Hepatocyte (in vitro differentiated cells): ENCODE results near the gene GBX1. TPM values are rescaled to one million over a fixed set of nuclear protein-coding genes. Genes with fewer than 3 reads are reported as not detected.

Source experiments
- DNase-seq: peaks from one replicate; pipeline ENCODE4 v3.0.0-alpha.2; 2016; ENCODE audit warnings: low spot score
- H2AFZ ChIP-seq: fragments of 200-600 bp; sonication (generic); 2 replicates; pipeline ENCODE4 v1.6.0; 2016; ENCODE audit warnings: antibody characterized with exemption, mild to moderate bottlenecking
- H3K27ac ChIP-seq: fragments of 200-600 bp; sonication (generic); 2 replicates; pipeline ENCODE4 v1.5.1; 2016; ENCODE audit warnings: mild to moderate bottlenecking
- H3K27me3 ChIP-seq: fragments of 200-600 bp; sonication (generic); 2 replicates; pipeline ENCODE4 v1.6.1; 2016
- H3K36me3 ChIP-seq: fragments of 200-600 bp; sonication (generic); replicated peaks from 2 replicates; pipeline ENCODE4 v1.5.1; 2016; ENCODE audit warnings: low read depth; ENCODE audit not compliant: insufficient read depth
- H3K4me1 ChIP-seq: fragments of 200-600 bp; sonication (generic); 2 replicates; pipeline ENCODE4 v1.5.1; 2016; ENCODE audit warnings: mild to moderate bottlenecking, moderate library complexity; ENCODE audit not compliant: insufficient read depth
- H3K4me2 ChIP-seq: fragments of 200-600 bp; sonication (generic); 2 replicates; pipeline ENCODE4 v1.6.0; 2016
- H3K4me3 ChIP-seq: fragments of 200-600 bp; sonication (generic); 2 replicates; pipeline ENCODE4 v1.5.1; 2016; ENCODE audit warnings: mild to moderate bottlenecking
- H3K79me2 ChIP-seq: fragments of 200-600 bp; sonication (generic); 2 replicates; pipeline ENCODE4 v1.6.0; 2017; ENCODE audit warnings: mild to moderate bottlenecking
- H3K9me2 ChIP-seq: fragments of 200-600 bp; sonication (generic); replicated peaks from 2 replicates; pipeline ENCODE4 v1.6.0; 2017; ENCODE audit warnings: mild to moderate bottlenecking; ENCODE audit not compliant: insufficient read depth
- H3K9me3 ChIP-seq: fragments of 200-600 bp; sonication (generic); 2 replicates; pipeline ENCODE4 v1.5.1; 2016; ENCODE audit warnings: low read depth, mild to moderate bottlenecking
- H4K20me1 ChIP-seq: fragments of 200-600 bp; sonication (generic); 2 replicates; pipeline ENCODE4 v1.6.0; 2016; ENCODE audit warnings: mild to moderate bottlenecking; ENCODE audit not compliant: insufficient read depth, poor library complexity, severe bottlenecking
- EZH2 ChIP-seq: fragments of 200-600 bp; sonication (generic); IDR thresholded peaks from 2 replicates; pipeline ENCODE4 v1.6.1; 2016; ENCODE audit warnings: antibody characterized with exemption, mild to moderate bottlenecking, borderline replicate concordance
- EZH2phosphoT487 ChIP-seq: fragments of 200-600 bp; sonication (generic); IDR thresholded peaks from one replicate; pipeline ENCODE4 v1.6.1; 2018; ENCODE audit warnings: antibody characterized with exemption, mild to moderate bottlenecking, low read depth, moderate library complexity; ENCODE audit not compliant: unreplicated experiment, severe bottlenecking
- WGBS: methylation state at CpG from one replicate; pipeline ENCODE4 v1.1.6; 2016; ENCODE audit warnings: low lambda C conversion rate; ENCODE audit errors: missing lambda C conversion rate; 5-methylcytosine and 5-hydroxymethylcytosine counted together
- polyA plus RNA-seq: library from polyadenylated mRNA; unstranded; fragments of >200 nt; fragmentation: Nextera tagmentation; extraction: Ambion mirVana; gene quantifications from 2 replicates; pipeline ENCODE4 v1.2.1, GENCODE V29; 2016
- total RNA-seq: library from RNA; depleted of rRNA; stranded (reverse); fragments of >200 nt; gene quantifications from 2 replicates; pipeline ENCODE4 v1.2.3, GENCODE V29; 2014
- TF ChIP-seq, protein P1 (sequence below): fragments of 200-600 bp; sonication (generic); IDR thresholded peaks from 2 replicates; pipeline ENCODE4 v1.5.1; 2016; ENCODE audit warnings: antibody characterized with exemption, mild to moderate bottlenecking; ENCODE audit not compliant: poor library complexity

GBX1 gene
- total and polyA plus RNA-seq, 2 experiments from 2014 or later: not detected

DNA sequence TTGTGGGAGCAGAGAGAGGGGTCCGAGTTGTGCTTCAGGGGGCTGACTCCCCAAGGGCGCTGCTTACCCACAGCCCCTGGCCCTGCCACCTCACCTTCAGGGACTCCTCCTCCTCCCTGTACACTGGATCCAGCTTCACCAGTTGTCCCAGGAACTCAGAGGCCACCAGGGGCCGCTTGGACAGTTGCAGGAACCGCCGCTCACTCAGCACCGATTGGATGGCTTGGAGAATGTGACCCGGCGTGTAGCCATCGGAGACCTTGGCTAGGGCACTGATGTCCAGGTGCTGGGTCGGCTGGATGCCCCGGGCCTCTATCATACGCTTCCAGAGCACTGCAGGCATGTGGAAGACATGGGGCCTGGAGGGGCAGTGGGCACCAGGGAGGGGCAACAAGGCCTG is 24.1 kb upstream of the GBX1 start:
- Histone ChIP-seq H3K4me1 (no peaks in the 10 kb centered on the region), H3K36me3 (no peaks in the 10 kb centered on the region), H3K79me2 (no peaks in the 10 kb centered on the region), H3K4me2 (no peak overlapping the region), H3K9me3 (no peaks in the 10 kb centered on the region), H3K9me2 (no peaks in the 10 kb centered on the region), H4K20me1 (no peaks in the 10 kb centered on the region), H3K27me3 (peaks cover 20% of the 10 kb centered on the region), H2AFZ (no peak overlapping the region), H3K27ac (no peak overlapping the region), H3K4me3 (no peak overlapping the region)
- WGBS: 83% methylated on average over 12 of the region's 12 CpGs
- TF ChIP-seq, protein P1, sequence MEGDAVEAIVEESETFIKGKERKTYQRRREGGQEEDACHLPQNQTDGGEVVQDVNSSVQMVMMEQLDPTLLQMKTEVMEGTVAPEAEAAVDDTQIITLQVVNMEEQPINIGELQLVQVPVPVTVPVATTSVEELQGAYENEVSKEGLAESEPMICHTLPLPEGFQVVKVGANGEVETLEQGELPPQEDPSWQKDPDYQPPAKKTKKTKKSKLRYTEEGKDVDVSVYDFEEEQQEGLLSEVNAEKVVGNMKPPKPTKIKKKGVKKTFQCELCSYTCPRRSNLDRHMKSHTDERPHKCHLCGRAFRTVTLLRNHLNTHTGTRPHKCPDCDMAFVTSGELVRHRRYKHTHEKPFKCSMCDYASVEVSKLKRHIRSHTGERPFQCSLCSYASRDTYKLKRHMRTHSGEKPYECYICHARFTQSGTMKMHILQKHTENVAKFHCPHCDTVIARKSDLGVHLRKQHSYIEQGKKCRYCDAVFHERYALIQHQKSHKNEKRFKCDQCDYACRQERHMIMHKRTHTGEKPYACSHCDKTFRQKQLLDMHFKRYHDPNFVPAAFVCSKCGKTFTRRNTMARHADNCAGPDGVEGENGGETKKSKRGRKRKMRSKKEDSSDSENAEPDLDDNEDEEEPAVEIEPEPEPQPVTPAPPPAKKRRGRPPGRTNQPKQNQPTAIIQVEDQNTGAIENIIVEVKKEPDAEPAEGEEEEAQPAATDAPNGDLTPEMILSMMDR: no peak
- TF ChIP-seq EZH2phosphoT487: no peak
- no peak for TF ChIP-seq EZH2
- DNase-seq: no peak

DNA sequence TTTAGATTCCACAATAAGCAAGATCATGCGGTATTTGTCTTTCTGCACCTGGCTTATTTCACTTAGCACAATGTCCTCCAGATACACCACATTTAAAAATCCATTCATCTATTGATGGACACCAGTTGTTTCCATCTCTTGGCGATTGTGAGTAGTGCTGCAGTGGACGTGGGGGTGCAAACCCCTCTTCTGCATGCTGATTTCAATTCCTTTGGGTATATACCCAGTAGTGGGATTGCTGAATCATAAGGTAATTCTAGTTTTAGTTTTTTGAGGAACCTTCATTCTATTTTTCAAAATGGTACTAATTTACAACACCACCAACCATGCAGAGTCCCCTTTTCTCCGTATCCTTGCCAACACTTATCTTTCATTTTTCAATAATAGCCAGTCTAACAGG is 21.5 kb upstream of the GBX1 start:
- Histone ChIP-seq H2AFZ (no peak overlapping the region), H4K20me1 (no peaks in the 10 kb centered on the region), H3K4me2 (no peak overlapping the region), H3K27me3 (peaks cover 5% of the 10 kb centered on the region), H3K4me1 (no peaks in the 10 kb centered on the region), H3K79me2 (no peaks in the 10 kb centered on the region), H3K36me3 (no peaks in the 10 kb centered on the region), H3K27ac (no peak overlapping the region), H3K9me3 (no peaks in the 10 kb centered on the region), H3K4me3 (no peak overlapping the region), H3K9me2 (no peaks in the 10 kb centered on the region)
- DNase-seq: no peak
- WGBS: 78% methylated on average over 4 of the region's 4 CpGs
- TF ChIP-seq, protein P1: no peak
- TF ChIP-seq EZH2: no peak
- TF ChIP-seq EZH2phosphoT487: no peak

DNA sequence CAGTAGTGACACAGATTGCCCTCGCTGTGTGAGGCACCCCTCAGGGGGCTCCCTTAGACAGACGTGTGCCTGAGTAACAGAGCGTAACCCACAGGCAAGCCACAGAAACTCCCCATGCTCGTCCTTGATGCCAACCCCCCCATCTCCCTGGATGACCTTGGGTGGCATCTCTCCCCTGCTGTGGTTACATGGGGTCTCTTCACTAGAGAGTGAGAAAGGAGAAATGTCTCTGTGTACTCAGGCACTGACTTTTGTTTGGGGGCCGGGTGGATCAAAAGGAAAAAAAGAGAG is 20.7 kb upstream of the GBX1 start:
- Histone ChIP-seq H3K4me1 (no peaks in the 10 kb centered on the region), H3K27ac (no peak overlapping the region), H4K20me1 (no peaks in the 10 kb centered on the region), H3K4me3 (no peak overlapping the region), H3K27me3 (peaks cover 5% of the 10 kb centered on the region), H3K4me2 (no peak overlapping the region), H3K9me3 (no peaks in the 10 kb centered on the region), H3K9me2 (no peaks in the 10 kb centered on the region), H2AFZ (no peak overlapping the region), H3K36me3 (no peaks in the 10 kb centered on the region), H3K79me2 (no peaks in the 10 kb centered on the region)
- DNase-seq: no peak
- WGBS: 60% methylated on average over 5 of the region's 5 CpGs
- TF ChIP-seq, protein P1: no peak
- TF ChIP-seq EZH2phosphoT487 (no peak), EZH2 (no peak)
